Islet precursor cell (in vitro differentiated cells): Measurements from ENCODE around the gene SLC25A42.
"Not testable (repeated sequence)": the region's sequence is repeated elsewhere in the genome, so short reads cannot be mapped to it uniquely, and the experiment has no call there.

Experiments used
- DNase-seq: peaks from one replicate; pipeline ENCODE4 v3.0.0-alpha.2; 2018

The SLC25A42 gene

GRCh38 chr19:19071897-19072296, 8.1 kb downstream of the SLC25A42 start:
- no peak for DNase-seq

DNA sequence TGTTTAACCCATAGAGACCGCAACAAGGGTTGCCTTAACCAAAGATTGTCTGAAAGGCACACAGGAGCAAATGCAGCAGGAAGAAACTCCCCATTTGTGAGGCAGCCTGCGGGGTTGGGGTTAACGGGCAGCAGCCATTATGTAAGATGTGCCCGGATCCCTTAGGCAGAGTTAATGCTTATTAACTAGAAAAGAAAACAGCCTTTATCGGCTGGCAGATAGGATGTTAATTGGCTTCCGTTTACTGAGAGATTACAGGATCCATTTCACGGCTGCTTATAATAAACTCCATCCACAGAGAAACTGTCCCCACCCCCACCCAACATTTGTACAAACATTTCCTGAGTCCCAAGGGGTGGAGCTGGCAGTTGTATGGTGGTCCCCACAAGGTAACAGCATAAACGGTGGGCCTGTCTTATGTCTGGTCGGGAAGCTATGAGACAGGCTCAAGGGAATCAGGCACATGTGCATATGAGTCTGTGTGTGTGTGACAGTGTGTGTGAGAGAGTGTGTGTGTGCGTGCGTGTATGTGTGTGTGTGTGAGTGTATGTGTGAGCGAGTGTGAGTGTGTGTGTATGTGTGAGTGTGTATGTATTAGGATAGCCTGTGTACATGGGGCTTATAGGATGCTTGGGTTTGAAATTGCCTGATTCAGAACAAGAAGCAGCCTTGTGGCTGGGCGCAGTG, 10.5 kb downstream of the SLC25A42 start:
- no peak for DNase-seq

GRCh38 chr19:19075126-19075525, 11.3 kb downstream of the SLC25A42 start:
- DNase-seq: no peak

DNA sequence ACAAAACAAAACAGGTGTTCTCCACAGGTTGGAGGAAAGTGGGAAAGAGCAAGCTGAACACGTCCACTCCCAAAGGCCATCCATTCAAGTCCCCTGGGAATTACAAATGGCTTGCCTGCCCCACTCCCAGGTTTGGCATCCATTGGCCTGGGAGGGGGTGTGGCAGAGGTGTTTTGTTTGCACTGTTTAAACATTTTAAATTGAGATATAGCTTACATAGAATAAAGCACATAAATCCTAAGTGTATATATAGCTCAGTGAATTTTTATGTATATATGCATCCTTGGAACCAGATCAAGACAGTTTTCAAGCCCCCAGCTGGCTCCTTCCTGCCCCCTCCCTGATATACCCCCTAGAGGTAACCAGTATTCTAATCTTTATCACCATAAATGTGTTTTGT, 12.7 kb downstream of the SLC25A42 start:
- no peak for DNase-seq

- no peak for DNase-seq
Measured at GRCh38 chr19:19077103-19077502, 13.3 kb downstream of the SLC25A42 start.

- DNase-seq: no peak
Measured at GRCh38 chr19:19078801-19079200, 15.0 kb downstream of the SLC25A42 start.

- no peak for DNase-seq
Measured at GRCh38 chr19:19079571-19079970, 15.8 kb downstream of the SLC25A42 start.

GRCh38 chr19:19081642-19082151, 17.9 kb downstream of the SLC25A42 start:
- no peak for DNase-seq

- no peak for DNase-seq
Measured at GRCh38 chr19:19083413-19084178, 19.8 kb downstream of the SLC25A42 start.

DNA sequence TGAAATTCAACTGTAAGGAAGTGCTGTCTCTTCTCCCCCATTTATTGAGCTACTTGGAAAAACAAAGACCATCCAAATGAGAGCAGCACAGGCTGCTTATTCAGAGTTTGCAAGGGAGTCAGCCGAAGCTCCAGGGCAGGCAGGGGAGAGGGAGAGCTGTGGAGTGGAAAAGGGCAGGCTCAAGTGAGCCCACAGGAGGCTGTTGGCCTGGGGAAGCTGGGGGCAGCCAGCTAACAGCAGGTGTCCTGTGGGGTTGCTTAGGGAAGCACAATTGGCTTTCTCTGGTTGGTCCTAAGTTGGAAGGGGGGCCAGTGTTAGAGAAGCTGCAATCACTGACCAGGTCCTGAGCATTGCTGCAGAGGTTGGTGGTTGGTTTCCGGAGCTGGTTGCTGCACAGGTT, 23.9 kb downstream of the SLC25A42 start:
- no peak for DNase-seq

- DNase-seq: no peak
Measured at GRCh38 chr19:19094513-19094912, 30.7 kb downstream of the SLC25A42 start.

- no peak for DNase-seq
Measured at GRCh38 chr19:19095691-19096090, 31.9 kb downstream of the SLC25A42 start.

- DNase-seq: no peak
Measured at GRCh38 chr19:19096641-19097627, 33.1 kb downstream of the SLC25A42 start.

GRCh38 chr19:19098084-19098702, 34.4 kb downstream of the SLC25A42 start:
- DNase-seq: no peak

GRCh38 chr19:19098703-19099632, 35.2 kb downstream of the SLC25A42 start:
- no peak for DNase-seq

DNA sequence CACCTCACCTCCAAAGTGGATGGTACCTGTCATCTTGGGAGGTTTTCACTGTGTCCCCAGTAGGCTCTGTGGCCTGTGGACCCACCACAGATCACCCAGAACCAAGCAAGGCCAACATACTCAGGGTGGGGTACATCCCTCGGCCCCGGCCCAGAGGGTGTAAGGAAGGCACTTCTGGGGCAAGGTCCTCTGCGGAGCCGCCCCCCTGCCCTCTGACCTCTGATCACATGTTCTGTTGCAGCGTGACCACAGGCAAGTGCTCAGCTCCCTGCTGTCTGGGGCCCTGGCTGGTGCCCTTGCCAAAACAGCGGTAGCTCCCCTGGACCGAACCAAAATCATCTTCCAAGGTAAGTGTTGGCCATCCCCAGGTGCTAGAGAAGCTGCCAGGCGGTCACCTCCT, 37.7 kb downstream of the SLC25A42 start:
- no peak for DNase-seq

DNA sequence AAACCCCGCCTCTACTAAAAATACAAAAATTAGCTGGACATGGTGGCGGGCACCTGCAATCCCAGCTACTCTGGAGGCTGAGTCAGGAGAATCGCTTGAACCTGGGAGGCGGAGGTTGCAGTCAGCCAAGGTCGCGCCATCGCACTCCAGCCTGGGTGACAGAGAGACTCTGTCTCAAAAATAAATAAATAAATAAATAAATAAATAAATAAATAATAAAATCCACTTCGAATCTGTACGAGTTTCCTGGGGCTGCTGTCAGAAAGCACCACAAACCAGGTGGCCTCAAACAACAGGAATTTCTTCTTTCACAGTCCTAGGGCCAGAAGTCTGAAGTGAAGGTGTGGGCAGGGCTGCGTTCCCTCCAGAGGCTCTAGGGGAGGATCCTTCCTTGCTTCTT, 38.8 kb downstream of the SLC25A42 start:
- DNase-seq: not testable (repeated sequence)

DNA sequence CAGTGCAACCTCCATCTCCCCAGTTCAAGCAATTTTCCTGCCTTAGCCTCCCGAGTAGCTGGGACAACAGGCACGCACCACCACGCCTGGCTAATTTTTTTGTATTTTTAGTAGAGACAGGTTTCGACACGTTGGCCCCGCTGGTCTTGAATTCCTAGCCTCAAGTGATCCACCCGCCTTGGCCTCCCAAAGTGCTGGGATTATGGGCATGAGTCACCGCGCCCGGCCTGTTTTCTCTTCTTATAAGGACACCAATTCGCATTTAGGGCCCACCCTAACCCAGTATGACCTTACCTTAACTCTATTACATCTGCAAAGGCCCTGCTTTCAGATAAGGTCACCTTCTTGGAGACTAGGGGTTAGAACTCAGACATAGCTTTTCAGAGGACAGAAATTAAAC, 39.4 kb downstream of the SLC25A42 start:
- DNase-seq: no peak

DNA sequence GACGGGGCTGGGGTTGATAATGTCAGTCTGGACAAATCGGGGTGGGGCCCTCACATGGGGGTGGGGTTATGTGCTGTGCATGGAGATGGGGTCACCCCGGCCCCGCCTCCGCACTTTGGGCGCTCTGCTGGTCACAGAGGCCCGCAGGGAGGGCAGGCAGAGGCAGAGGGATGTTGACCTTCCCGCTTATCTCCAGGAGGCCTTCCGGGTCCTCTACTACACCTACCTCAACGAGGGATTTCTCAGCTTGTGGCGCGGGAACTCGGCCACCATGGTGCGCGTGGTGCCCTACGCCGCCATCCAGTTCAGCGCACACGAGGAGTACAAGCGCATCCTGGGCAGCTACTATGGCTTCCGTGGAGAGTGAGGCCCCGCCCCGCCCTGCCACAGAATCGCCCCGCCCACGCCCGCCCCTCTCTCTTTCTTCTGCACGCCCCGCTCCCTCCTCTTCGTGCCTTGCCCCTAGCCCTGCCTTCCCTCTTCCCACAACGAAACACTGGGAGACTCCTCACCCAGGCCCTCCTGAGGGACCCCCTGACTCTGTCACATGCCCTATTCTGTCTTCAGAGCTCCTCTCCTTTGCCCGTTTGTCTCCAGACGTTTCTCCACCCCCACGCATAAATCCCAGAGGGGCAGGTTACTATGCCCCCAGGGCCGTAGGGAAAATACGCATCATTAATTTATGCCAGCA, 41.7 kb downstream of the SLC25A42 start:
- peak; percentile 90 for DNase-seq

DNA sequence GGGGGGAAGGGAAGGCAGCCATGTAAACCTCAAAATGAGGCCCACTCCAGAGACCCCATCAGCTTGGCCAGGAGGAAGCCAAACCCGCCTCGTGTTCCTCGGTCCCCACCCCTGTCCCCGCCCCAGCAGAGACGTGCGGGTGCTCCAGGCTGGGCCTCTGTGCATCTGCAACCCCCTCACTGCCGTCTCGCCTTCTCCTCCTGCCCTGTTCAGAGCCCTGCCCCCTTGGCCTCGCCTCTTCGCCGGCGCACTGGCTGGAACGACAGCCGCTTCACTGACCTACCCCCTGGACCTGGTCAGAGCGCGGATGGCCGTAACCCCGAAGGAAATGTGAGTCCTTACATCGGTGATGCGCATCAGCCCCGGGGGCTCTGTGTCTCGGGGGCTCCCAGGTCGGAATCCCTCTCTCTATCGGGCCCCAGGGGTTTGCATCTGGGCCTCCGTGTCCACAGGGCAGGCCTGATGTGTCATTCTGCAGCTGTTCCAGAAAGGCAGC, 42.3 kb downstream of the SLC25A42 start:
- peak; percentile 82 for DNase-seq

GRCh38 chr19:19106938-19107337, 43.1 kb downstream of the SLC25A42 start:
- DNase-seq: not testable (repeated sequence)
